ENCODE measurements around the gene CLEC4G. TPM values are rescaled to one million over a fixed set of nuclear protein-coding genes. Genes with fewer than 3 reads are reported as not detected.

The CLEC4G gene
- total RNA-seq, 2 experiments from 2014 or later = not detected

GRCh38 chr19:7701049-7701653 lies 30.8 kb downstream of the CLEC4G start:
- CTCF ChIA-PET = no interaction called here
- H3K36me3 ChIP-seq (ENCODE audit: insufficient read depth, low read length) = no peaks in the 10 kb centered on the region
- H3K4me1 ChIP-seq (ENCODE audit: insufficient read depth, low read length) = peaks cover 33% of the 10 kb centered on the region
- no peak overlapping the region for H3K27ac Mint-ChIP-seq
- H3K4me3 Mint-ChIP-seq = no peak overlapping the region
- H3K4me1 Mint-ChIP-seq (ENCODE audit: low read depth) = peaks cover 34% of the 10 kb centered on the region
- ATAC-seq (ENCODE audit: poor library complexity) (no peak), DNase-seq (no peak)
- no peaks in the 10 kb centered on the region for H3K9me3 ChIP-seq (ENCODE audit: control insufficient read depth in 1 of 2, insufficient read depth in 1 of 2, low read length in 2 of 2)
- H3K27me3 Mint-ChIP-seq = peaks cover 15% of the 10 kb centered on the region
- no peak for TF ChIP-seq CTCF (IDR thresholded peaks at IDR 0.05)
- H3K27me3 ChIP-seq (ENCODE audit: control insufficient read depth in 1 of 2, insufficient read depth in 2 of 2, low read length in 2 of 2) = peaks cover 0 to 8% of the 10 kb centered on the region in 2 experiments
- H3K9me3 Mint-ChIP-seq = no peaks in the 10 kb centered on the region
- no peak overlapping the region for H3K27ac ChIP-seq (ENCODE audit: low read depth in 1 of 2, low read length in 2 of 2)
- no peaks in the 10 kb centered on the region for H3K36me3 Mint-ChIP-seq (ENCODE audit: low read depth)
- POLR2A ChIA-PET = no interaction called here
- no peak overlapping the region for H3K4me3 ChIP-seq (ENCODE audit: low read length)
- intact Hi-C loops (cut with DNase I, micrococcal nuclease) = no loop called here

- Mint-ChIP-seq H3K4me1 (ENCODE audit: low read depth) (peaks cover 19% of the 10 kb centered on the region), H3K36me3 (ENCODE audit: low read depth) (no peaks in the 10 kb centered on the region), H3K9me3 (no peaks in the 10 kb centered on the region), H3K4me3 (no peak overlapping the region), H3K27me3 (peaks cover 15% of the 10 kb centered on the region), H3K27ac (no peak overlapping the region)
- H3K4me1 ChIP-seq (ENCODE audit: insufficient read depth, low read length) = peaks cover 19% of the 10 kb centered on the region
- ChIA-PET CTCF (interaction anchor here (1.2 kb wide), 1 partner anchor 19 kb away, joined by 4 read pairs; the partner anchor contains the start of gene TRAPPC5), POLR2A (no interaction called here)
- intact Hi-C loops (cut with DNase I, micrococcal nuclease) = no loop called here
- no peak for TF ChIP-seq CTCF (IDR thresholded peaks at IDR 0.05)
- H3K36me3 ChIP-seq (ENCODE audit: insufficient read depth, low read length) = no peaks in the 10 kb centered on the region
- H3K27ac ChIP-seq (ENCODE audit: low read depth in 1 of 2, low read length in 2 of 2) = no peak overlapping the region
- H3K27me3 ChIP-seq (ENCODE audit: control insufficient read depth in 1 of 2, insufficient read depth in 2 of 2, low read length in 2 of 2) = peaks cover 0 to 8% of the 10 kb centered on the region in 2 experiments
- H3K4me3 ChIP-seq (ENCODE audit: low read length) = no peak overlapping the region
- ATAC-seq (ENCODE audit: poor library complexity) (no peak), DNase-seq (peak in 2 of 14 experiments; percentile 34 to 44)
- no peaks in the 10 kb centered on the region for H3K9me3 ChIP-seq (ENCODE audit: control insufficient read depth in 1 of 2, insufficient read depth in 1 of 2, low read length in 2 of 2)
Measured at GRCh38 chr19:7699417-7700401, 32.2 kb downstream of the CLEC4G start.

- Mint-ChIP-seq H3K27me3 (peaks cover 15% of the 10 kb centered on the region), H3K9me3 (no peaks in the 10 kb centered on the region), H3K4me3 (no peak overlapping the region), H3K36me3 (ENCODE audit: low read depth) (no peaks in the 10 kb centered on the region), H3K4me1 (ENCODE audit: low read depth) (peaks cover 16% of the 10 kb centered on the region), H3K27ac (no peak overlapping the region)
- CTCF ChIA-PET = interaction anchor here (1.2 kb wide), 1 partner anchor 18 kb away, joined by 4 read pairs; the partner anchor contains the start of gene TRAPPC5
- no peak overlapping the region for H3K27ac ChIP-seq (ENCODE audit: low read depth in 1 of 2, low read length in 2 of 2)
- no peaks in the 10 kb centered on the region for H3K9me3 ChIP-seq (ENCODE audit: control insufficient read depth in 1 of 2, insufficient read depth in 1 of 2, low read length in 2 of 2)
- H3K4me3 ChIP-seq (ENCODE audit: low read length) = no peak overlapping the region
- DNase-seq (no peak), ATAC-seq (ENCODE audit: poor library complexity) (no peak)
- peaks cover 19% of the 10 kb centered on the region for H3K4me1 ChIP-seq (ENCODE audit: insufficient read depth, low read length)
- H3K36me3 ChIP-seq (ENCODE audit: insufficient read depth, low read length) = no peaks in the 10 kb centered on the region
- no peak for TF ChIP-seq CTCF (IDR thresholded peaks at IDR 0.05)
- POLR2A ChIA-PET = no interaction called here
- intact Hi-C loops (cut with DNase I, micrococcal nuclease) = no loop called here
- peaks cover 0 to 8% of the 10 kb centered on the region in 2 experiments for H3K27me3 ChIP-seq (ENCODE audit: control insufficient read depth in 1 of 2, insufficient read depth in 2 of 2, low read length in 2 of 2)
Measured at GRCh38 chr19:7699003-7699402, 32.9 kb downstream of the CLEC4G start.
